HG02763 (cell line): ENCODE data around the gene MOAP1.
"Not testable (repeated sequence)": the region's sequence is repeated elsewhere in the genome, so short reads cannot be mapped to it uniquely, and the experiment has no call there.

Source experiments
- ATAC-seq: cut with Tn5 transposase; IDR thresholded peaks from one replicate; pipeline ENCODE4 v1.9.1; 2021; ENCODE audit warnings: mild to moderate bottlenecking, moderate library complexity; ENCODE audit not compliant: unreplicated experiment

MOAP1 gene

GRCh38 chr14:93186466-93186865, 1.8 kb upstream of the MOAP1 start:
- ATAC-seq, result no peak

GRCh38 chr14:93185349-93185720, 638 bp upstream of the MOAP1 start:
- no peak for ATAC-seq

- ATAC-seq, result no peak
Observed at GRCh38 chr14:93183596-93184317, 940 bp downstream of the MOAP1 start.

- no peak for ATAC-seq
Observed at GRCh38 chr14:93175492-93175891, 9.2 kb downstream of the MOAP1 start.

GRCh38 chr14:93174731-93175130, 10.0 kb downstream of the MOAP1 start:
- not testable (repeated sequence) for ATAC-seq

GRCh38 chr14:93173943-93174395, 10.7 kb downstream of the MOAP1 start:
- no peak for ATAC-seq

GRCh38 chr14:93171376-93171775, 13.3 kb downstream of the MOAP1 start:
- no peak for ATAC-seq

- ATAC-seq, result not testable (repeated sequence)
Observed at GRCh38 chr14:93170141-93170540, 14.6 kb downstream of the MOAP1 start.

GRCh38 chr14:93169619-93170018, 15.1 kb downstream of the MOAP1 start:
- not testable (repeated sequence) for ATAC-seq

GRCh38 chr14:93168610-93169009, 16.1 kb downstream of the MOAP1 start:
- ATAC-seq, result not testable (repeated sequence)

- not testable (repeated sequence) for ATAC-seq
Observed at GRCh38 chr14:93165271-93166265, 19.1 kb downstream of the MOAP1 start.

- no peak for ATAC-seq
Observed at GRCh38 chr14:93163564-93163963, 21.1 kb downstream of the MOAP1 start.

- ATAC-seq, result no peak
Observed at GRCh38 chr14:93161411-93161940, 23.2 kb downstream of the MOAP1 start.

GRCh38 chr14:93160353-93160801, 24.3 kb downstream of the MOAP1 start:
- ATAC-seq, result no peak

- ATAC-seq, result not testable (repeated sequence)
Observed at GRCh38 chr14:93159625-93160352, 24.9 kb downstream of the MOAP1 start.

GRCh38 chr14:93158349-93158748, 26.3 kb downstream of the MOAP1 start:
- ATAC-seq, result not testable (repeated sequence)

- ATAC-seq, result no peak
Observed at GRCh38 chr14:93156693-93157369, 27.9 kb downstream of the MOAP1 start.

GRCh38 chr14:93155667-93156066, 29.0 kb downstream of the MOAP1 start:
- no peak for ATAC-seq

GRCh38 chr14:93153121-93153520, 31.6 kb downstream of the MOAP1 start:
- ATAC-seq, result no peak
